ENCODE results near the gene MRPL28. TPM values are rescaled to one million over a fixed set of nuclear protein-coding genes. Genes with fewer than 3 reads are reported as not detected.
"Not testable (repeated sequence)": the region's sequence is repeated elsewhere in the genome, so short reads cannot be mapped to it uniquely, and the experiment has no call there.

MRPL28 gene
- total RNA-seq, 4 donors from 2014 or later, result 47.7 to 93.5 (median 55.8) TPM

DNA sequence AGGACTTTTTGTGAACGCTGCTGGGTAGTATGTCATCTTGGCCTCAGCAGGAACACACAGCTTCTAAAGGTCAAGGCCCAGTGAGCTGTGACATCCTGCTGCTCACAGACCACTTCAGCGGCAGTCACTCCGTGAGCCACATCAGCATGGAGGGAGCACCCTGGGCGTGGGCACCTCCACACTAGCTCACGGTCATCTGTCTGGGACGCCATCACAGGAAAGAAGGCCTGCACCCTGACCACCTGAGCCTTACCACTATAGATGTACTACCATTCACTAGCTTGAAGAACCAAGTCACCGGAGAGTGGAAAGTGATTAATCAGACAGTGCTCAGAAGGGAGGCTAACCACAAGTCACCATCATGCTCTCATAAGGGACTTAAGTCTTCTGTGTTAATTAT is 21.1 kb downstream of the MRPL28 start:
- TF ChIP-seq, protein P1, sequence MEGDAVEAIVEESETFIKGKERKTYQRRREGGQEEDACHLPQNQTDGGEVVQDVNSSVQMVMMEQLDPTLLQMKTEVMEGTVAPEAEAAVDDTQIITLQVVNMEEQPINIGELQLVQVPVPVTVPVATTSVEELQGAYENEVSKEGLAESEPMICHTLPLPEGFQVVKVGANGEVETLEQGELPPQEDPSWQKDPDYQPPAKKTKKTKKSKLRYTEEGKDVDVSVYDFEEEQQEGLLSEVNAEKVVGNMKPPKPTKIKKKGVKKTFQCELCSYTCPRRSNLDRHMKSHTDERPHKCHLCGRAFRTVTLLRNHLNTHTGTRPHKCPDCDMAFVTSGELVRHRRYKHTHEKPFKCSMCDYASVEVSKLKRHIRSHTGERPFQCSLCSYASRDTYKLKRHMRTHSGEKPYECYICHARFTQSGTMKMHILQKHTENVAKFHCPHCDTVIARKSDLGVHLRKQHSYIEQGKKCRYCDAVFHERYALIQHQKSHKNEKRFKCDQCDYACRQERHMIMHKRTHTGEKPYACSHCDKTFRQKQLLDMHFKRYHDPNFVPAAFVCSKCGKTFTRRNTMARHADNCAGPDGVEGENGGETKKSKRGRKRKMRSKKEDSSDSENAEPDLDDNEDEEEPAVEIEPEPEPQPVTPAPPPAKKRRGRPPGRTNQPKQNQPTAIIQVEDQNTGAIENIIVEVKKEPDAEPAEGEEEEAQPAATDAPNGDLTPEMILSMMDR (IDR thresholded peaks at IDR 0.05), result no peak
- no peak for TF ChIP-seq POLR2AphosphoS5 (IDR thresholded peaks at IDR 0.05)
- no peak for TF ChIP-seq EP300 (IDR thresholded peaks at IDR 0.05)
- no peak for TF ChIP-seq POLR2A (IDR thresholded peaks at IDR 0.05)
- WGBS, 2 donors (ENCODE audit: low coverage in 1 of 2), result 83 to 91% methylated on average over 4 to 5 of the region's 7 CpGs
- ATAC-seq, result no peak
- Histone ChIP-seq H3K4me3 (no peak overlapping the region), H3K9me3 (no peaks in the 10 kb centered on the region), H3K36me3 (peaks cover 0 to 42% of the 10 kb centered on the region in 2 donors), H3K4me1 (peaks cover 0 to 27% (median 13%) of the 10 kb centered on the region in 3 donors), H3K27ac (no peak overlapping the region), H3K27me3 (no peaks in the 10 kb centered on the region)

DNA sequence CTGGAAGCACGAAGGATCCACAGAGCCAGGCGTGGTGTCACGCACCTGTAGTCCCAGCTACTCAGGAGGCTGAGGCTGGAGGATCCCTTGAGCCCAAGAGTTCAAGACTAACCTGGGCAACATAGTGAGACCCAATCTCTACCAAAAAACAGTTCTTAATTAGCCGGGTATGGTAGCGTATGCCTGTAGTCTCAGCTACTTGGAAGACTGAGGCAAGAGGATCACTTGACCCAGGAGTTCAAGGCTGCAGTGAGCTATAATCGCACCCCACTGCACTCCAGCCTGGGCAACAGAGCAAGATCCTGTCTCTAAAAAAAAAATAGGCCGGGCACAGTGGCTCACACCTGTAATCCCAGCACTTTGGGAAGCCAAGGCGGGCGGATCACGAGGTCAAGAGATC is 21.8 kb downstream of the MRPL28 start:
- not testable (repeated sequence) for H3K9me3 ChIP-seq, ATAC-seq, H3K27me3 ChIP-seq, H3K27ac ChIP-seq, H3K4me3 ChIP-seq
- H3K36me3 ChIP-seq, result peaks cover 0 to 45% of the 10 kb centered on the region in 2 donors
- WGBS, 2 donors (ENCODE audit: low coverage in 1 of 2), result 94% methylated on average over 4 of the region's 10 CpGs; no CpG with 5 or more reads in 1 of the 2 donors
- H3K4me1 ChIP-seq, result peaks cover 0 to 25% (median 13%) of the 10 kb centered on the region in 3 donors

DNA sequence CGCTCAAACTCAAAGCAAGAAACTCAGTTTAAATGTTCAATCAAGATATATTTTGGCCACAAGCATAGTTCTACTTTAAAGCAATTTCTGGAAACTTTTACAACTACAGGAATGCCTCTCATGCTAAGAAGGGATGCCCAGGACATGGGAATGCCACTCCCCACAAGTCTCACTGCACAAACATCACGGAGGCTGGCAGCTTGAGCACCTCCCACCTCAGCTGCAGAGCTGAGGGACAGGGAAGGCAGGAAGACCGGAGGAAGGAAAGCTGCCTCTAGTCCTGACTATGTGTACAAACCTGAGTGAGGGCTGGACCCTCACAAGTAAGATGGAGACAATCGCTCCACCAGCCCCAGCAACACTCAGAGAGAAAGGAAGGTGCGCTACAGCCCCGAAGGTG is 23.1 kb downstream of the MRPL28 start:
- Histone ChIP-seq H3K4me1 (peaks cover 0 to 19% (median 9%) of the 10 kb centered on the region in 3 donors), H3K36me3 (peaks cover 0 to 55% of the 10 kb centered on the region in 2 donors), H3K27me3 (no peaks in the 10 kb centered on the region), H3K4me3 (no peak overlapping the region), H3K9me3 (no peaks in the 10 kb centered on the region), H3K27ac (no peak overlapping the region)
- ATAC-seq, result no peak
- no peak for TF ChIP-seq POLR2A (IDR thresholded peaks at IDR 0.05)
- TF ChIP-seq, protein P1 (IDR thresholded peaks at IDR 0.05), result no peak
- TF ChIP-seq POLR2AphosphoS5 (IDR thresholded peaks at IDR 0.05), result no peak
- no peak for TF ChIP-seq EP300 (IDR thresholded peaks at IDR 0.05)
- 98 to 100% methylated on average over 1 to 6 of the region's 6 CpGs for WGBS, 2 donors (ENCODE audit: low coverage in 1 of 2)

DNA sequence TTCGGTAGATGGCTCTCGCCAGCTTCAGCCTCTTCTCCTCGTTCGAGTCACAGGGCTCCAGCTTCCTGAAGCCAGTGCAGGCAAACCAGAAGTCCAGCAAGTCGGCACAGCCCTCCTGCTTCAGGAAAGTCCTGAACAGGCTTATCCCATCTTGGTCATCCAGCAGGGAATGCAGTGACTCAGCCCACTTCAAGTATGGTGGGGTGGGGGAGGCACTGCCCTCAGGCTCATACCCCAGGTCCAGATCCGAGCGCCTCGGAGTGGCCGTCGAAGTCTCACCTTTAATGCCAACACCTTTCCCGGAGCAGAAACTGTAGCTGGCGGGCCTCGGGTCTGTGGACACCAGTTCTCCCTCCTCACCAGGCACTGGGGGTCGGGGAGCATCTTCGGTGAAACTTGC is 23.8 kb downstream of the MRPL28 start:
- Histone ChIP-seq H3K36me3 (peaks cover 0 to 57% of the 10 kb centered on the region in 2 donors), H3K27me3 (no peaks in the 10 kb centered on the region), H3K4me1 (peaks cover 0 to 15% (median 8%) of the 10 kb centered on the region in 3 donors), H3K4me3 (no peak overlapping the region), H3K27ac (no peak overlapping the region), H3K9me3 (no peaks in the 10 kb centered on the region)
- no peak for ATAC-seq
- TF ChIP-seq POLR2AphosphoS5 (IDR thresholded peaks at IDR 0.05) (no peak), POLR2A (IDR thresholded peaks at IDR 0.05) (no peak), EP300 (IDR thresholded peaks at IDR 0.05) (no peak)
- TF ChIP-seq, protein P1 (IDR thresholded peaks at IDR 0.05), result no peak
- WGBS, 2 donors (ENCODE audit: low coverage in 1 of 2), result 70 to 100% methylated on average over 1 to 2 of the region's 15 CpGs

DNA sequence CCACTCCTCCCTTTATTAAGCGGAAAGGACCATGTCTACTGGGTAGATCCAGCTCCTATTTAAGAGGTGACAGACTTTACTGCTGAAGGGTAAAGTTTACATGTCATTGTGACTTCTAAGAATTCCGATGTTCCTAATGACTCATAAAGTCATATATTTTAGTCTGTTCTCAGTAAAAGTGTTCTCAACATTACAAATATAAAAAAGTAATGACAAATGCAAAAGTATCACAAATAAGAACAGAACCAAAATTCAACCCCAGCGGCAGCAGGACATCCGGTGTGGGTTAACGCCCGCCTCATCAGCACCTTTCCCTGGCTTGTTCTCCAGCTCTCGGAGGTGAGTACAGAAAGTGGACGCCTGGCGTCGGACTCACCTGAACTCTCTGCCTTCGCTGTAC is 24.6 kb downstream of the MRPL28 start:
- TF ChIP-seq, protein P1 (IDR thresholded peaks at IDR 0.05), result no peak
- no peak for TF ChIP-seq POLR2A (IDR thresholded peaks at IDR 0.05)
- TF ChIP-seq EP300 (IDR thresholded peaks at IDR 0.05), result no peak
- no peak for TF ChIP-seq POLR2AphosphoS5 (IDR thresholded peaks at IDR 0.05)
- Histone ChIP-seq H3K36me3 (peaks cover 0 to 63% of the 10 kb centered on the region in 2 donors), H3K27ac (no peak overlapping the region), H3K27me3 (no peaks in the 10 kb centered on the region), H3K4me3 (no peak overlapping the region), H3K9me3 (no peaks in the 10 kb centered on the region), H3K4me1 (peaks cover 0 to 7% (median 0%) of the 10 kb centered on the region in 3 donors)
- no peak for ATAC-seq
- 89 to 92% methylated on average over 2 to 11 of the region's 11 CpGs for WGBS, 2 donors (ENCODE audit: low coverage in 1 of 2)

All from gastroesophageal sphincter (tissue), 4 donors.